ENCODE measurements around the gene ST7L.

DNA sequence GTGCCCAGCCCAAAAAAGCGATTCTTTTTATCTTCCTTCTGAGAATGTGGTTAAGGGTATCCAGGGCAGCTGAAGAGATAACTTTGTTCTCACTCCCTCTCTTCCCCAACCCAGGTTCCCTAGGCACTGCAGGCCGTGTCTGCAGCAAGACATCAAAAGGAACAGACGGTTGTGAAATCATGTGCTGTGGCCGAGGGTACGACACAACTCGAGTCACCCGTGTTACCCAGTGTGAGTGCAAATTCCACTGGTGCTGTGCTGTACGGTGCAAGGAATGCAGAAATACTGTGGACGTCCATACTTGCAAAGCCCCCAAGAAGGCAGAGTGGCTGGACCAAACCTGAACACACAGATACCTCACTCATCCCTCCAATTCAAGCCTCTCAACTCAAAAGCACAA, 98.8 kb downstream of the ST7L start:
- no peak for TF ChIP-seq E2F4 (CRISPR knock-in tag; IDR thresholded peaks at IDR 0.05; ENCODE audit: borderline replicate concordance, low read depth)
- TF ChIP-seq NR1H2 (CRISPR knock-in tag; IDR thresholded peaks at IDR 0.05): no peak
- TF ChIP-seq SP1 (CRISPR knock-in tag; conservative IDR thresholded peaks at IDR 0.05): no peak
- TF ChIP-seq, protein P1, sequence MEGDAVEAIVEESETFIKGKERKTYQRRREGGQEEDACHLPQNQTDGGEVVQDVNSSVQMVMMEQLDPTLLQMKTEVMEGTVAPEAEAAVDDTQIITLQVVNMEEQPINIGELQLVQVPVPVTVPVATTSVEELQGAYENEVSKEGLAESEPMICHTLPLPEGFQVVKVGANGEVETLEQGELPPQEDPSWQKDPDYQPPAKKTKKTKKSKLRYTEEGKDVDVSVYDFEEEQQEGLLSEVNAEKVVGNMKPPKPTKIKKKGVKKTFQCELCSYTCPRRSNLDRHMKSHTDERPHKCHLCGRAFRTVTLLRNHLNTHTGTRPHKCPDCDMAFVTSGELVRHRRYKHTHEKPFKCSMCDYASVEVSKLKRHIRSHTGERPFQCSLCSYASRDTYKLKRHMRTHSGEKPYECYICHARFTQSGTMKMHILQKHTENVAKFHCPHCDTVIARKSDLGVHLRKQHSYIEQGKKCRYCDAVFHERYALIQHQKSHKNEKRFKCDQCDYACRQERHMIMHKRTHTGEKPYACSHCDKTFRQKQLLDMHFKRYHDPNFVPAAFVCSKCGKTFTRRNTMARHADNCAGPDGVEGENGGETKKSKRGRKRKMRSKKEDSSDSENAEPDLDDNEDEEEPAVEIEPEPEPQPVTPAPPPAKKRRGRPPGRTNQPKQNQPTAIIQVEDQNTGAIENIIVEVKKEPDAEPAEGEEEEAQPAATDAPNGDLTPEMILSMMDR (IDR thresholded peaks at IDR 0.05): no peak
- no peak for TF ChIP-seq IRF1 (CRISPR knock-in tag; IDR thresholded peaks at IDR 0.05)
- TF ChIP-seq CREB1 (CRISPR knock-in tag; IDR thresholded peaks at IDR 0.05): no peak
- no peak for TF ChIP-seq ELF4 (CRISPR knock-in tag; IDR thresholded peaks at IDR 0.05; ENCODE audit: low read depth)
- no peak for TF ChIP-seq NFE2L1 (CRISPR knock-in tag; IDR thresholded peaks at IDR 0.05)
- no peak for TF ChIP-seq USF1 (CRISPR knock-in tag; IDR thresholded peaks at IDR 0.05)
- TF ChIP-seq NR2C2 (CRISPR knock-in tag; IDR thresholded peaks at IDR 0.05): no peak
- TF ChIP-seq, protein P2, sequence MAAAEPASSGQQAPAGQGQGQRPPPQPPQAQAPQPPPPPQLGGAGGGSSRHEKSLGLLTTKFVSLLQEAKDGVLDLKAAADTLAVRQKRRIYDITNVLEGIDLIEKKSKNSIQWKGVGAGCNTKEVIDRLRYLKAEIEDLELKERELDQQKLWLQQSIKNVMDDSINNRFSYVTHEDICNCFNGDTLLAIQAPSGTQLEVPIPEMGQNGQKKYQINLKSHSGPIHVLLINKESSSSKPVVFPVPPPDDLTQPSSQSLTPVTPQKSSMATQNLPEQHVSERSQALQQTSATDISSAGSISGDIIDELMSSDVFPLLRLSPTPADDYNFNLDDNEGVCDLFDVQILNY (CRISPR knock-in tag; IDR thresholded peaks at IDR 0.05): no peak
- TF ChIP-seq, protein P3, sequence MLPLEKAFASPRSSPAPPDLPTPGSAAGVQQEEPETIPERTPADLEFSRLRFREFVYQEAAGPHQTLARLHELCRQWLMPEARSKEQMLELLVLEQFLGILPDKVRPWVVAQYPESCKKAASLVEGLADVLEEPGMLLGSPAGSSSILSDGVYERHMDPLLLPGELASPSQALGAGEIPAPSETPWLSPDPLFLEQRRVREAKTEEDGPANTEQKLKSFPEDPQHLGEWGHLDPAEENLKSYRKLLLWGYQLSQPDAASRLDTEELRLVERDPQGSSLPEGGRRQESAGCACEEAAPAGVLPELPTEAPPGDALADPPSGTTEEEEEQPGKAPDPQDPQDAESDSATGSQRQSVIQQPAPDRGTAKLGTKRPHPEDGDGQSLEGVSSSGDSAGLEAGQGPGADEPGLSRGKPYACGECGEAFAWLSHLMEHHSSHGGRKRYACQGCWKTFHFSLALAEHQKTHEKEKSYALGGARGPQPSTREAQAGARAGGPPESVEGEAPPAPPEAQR (CRISPR knock-in tag; IDR thresholded peaks at IDR 0.05): no peak
- TF ChIP-seq E2F1 (CRISPR knock-in tag; IDR thresholded peaks at IDR 0.05): no peak
- no peak for TF ChIP-seq ATF2 (CRISPR knock-in tag; IDR thresholded peaks at IDR 0.05; ENCODE audit: borderline replicate concordance, low read depth)

All from WTC11 (cell line).